ENCODE measurements around the gene TTR.

Gene TTR

DNA sequence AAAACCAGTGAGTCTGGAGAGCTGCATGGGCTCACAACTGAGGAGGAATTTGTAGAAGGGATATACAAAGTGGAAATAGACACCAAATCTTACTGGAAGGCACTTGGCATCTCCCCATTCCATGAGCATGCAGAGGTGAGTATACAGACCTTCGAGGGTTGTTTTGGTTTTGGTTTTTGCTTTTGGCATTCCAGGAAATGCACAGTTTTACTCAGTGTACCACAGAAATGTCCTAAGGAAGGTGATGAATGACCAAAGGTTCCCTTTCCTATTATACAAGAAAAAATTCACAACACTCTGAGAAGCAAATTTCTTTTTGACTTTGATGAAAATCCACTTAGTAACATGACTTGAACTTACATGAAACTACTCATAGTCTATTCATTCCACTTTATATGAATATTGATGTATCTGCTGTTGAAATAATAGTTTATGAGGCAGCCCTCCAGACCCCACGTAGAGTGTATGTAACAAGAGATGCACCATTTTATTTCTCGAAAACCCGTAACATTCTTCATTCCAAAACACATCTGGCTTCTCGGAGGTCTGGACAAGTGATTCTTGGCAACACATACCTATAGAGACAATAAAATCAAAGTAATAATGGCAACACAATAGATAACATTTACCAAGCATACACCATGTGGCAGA lies 3.6 kb downstream of the TTR start:
- Histone ChIP-seq H3K4me1 (ENCODE audit: control insufficient read depth, insufficient read depth, low read length, poor library complexity, severe bottlenecking) (peaks cover 9% of the 10 kb centered on the region), H3K9me3 (ENCODE audit: control insufficient read depth, low read length) (no peaks in the 10 kb centered on the region), H3K27ac (ENCODE audit: low read depth, low read length, severe bottlenecking) (peak overlapping the region; percentile 78), H3K4me3 (ENCODE audit: extremely low read depth, insufficient read depth, low read length, poor library complexity, severe bottlenecking) (no peak overlapping the region), H3K36me3 (ENCODE audit: control insufficient read depth, insufficient read depth, low read length) (no peaks in the 10 kb centered on the region)
- WGBS, 2 experiments (ENCODE audit: insufficient coverage in 2 of 2): 90% methylated on average over 4 of the region's 5 CpGs; no CpG with 5 or more reads in 1 of the 2 experiments

- Histone ChIP-seq H3K36me3 (ENCODE audit: control insufficient read depth, insufficient read depth, low read length) (no peaks in the 10 kb centered on the region), H3K9me3 (ENCODE audit: control insufficient read depth, low read length) (no peaks in the 10 kb centered on the region), H3K27ac (ENCODE audit: low read depth, low read length, severe bottlenecking) (peak overlapping the region; percentile 78), H3K4me3 (ENCODE audit: extremely low read depth, insufficient read depth, low read length, poor library complexity, severe bottlenecking) (no peak overlapping the region), H3K4me1 (ENCODE audit: control insufficient read depth, insufficient read depth, low read length, poor library complexity, severe bottlenecking) (peaks cover 9% of the 10 kb centered on the region)
- 92 to 97% methylated on average over 6 to 9 of the region's 9 CpGs for WGBS, 2 experiments (ENCODE audit: insufficient coverage in 2 of 2)
These were observed 4.6 kb downstream of the TTR start for GRCh38 chr18:31596081-31596872.

GRCh38 chr18:31598021-31598805 lies 6.5 kb downstream of the TTR start:
- Histone ChIP-seq H3K27ac (ENCODE audit: low read depth, low read length, severe bottlenecking) (no peak overlapping the region), H3K4me1 (ENCODE audit: control insufficient read depth, insufficient read depth, low read length, poor library complexity, severe bottlenecking) (peaks cover 9% of the 10 kb centered on the region), H3K4me3 (ENCODE audit: extremely low read depth, insufficient read depth, low read length, poor library complexity, severe bottlenecking) (no peak overlapping the region), H3K9me3 (ENCODE audit: control insufficient read depth, low read length) (no peaks in the 10 kb centered on the region), H3K36me3 (ENCODE audit: control insufficient read depth, insufficient read depth, low read length) (no peaks in the 10 kb centered on the region)
- 93% methylated on average over 10 of the region's 13 CpGs for WGBS, 2 experiments (ENCODE audit: insufficient coverage in 2 of 2)

GRCh38 chr18:31603315-31603714 lies 11.6 kb downstream of the TTR start:
- H3K4me3 ChIP-seq (ENCODE audit: extremely low read depth, insufficient read depth, low read length, poor library complexity, severe bottlenecking): no peak overlapping the region
- no peak overlapping the region for H3K27ac ChIP-seq (ENCODE audit: low read depth, low read length, severe bottlenecking)
- no peaks in the 10 kb centered on the region for H3K9me3 ChIP-seq (ENCODE audit: control insufficient read depth, low read length)
- H3K36me3 ChIP-seq (ENCODE audit: control insufficient read depth, insufficient read depth, low read length): no peaks in the 10 kb centered on the region
- no peaks in the 10 kb centered on the region for H3K4me1 ChIP-seq (ENCODE audit: control insufficient read depth, insufficient read depth, low read length, poor library complexity, severe bottlenecking)

DNA sequence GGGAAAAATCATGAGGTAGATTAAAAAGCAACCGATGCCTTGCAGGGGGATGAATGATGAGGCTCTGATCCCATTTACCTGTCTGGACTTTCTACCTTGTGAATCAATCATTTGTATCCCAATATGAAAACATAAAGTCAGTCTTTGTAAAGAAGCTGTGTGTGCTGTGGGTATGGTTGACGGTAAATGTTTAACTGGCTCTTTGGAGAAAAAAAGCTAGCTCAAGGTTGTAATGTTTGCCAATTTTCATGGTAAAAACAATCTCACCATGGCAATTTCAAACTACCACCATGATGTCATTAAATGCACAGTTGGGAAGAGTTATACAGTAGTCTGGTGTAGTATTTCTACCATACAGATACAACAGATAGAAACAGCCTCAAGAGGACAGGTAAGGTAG lies 14.6 kb downstream of the TTR start:
- H3K9me3 ChIP-seq (ENCODE audit: control insufficient read depth, low read length): no peaks in the 10 kb centered on the region
- no peak overlapping the region for H3K4me3 ChIP-seq (ENCODE audit: extremely low read depth, insufficient read depth, low read length, poor library complexity, severe bottlenecking)
- H3K27ac ChIP-seq (ENCODE audit: low read depth, low read length, severe bottlenecking): no peak overlapping the region
- no peaks in the 10 kb centered on the region for H3K36me3 ChIP-seq (ENCODE audit: control insufficient read depth, insufficient read depth, low read length)
- H3K4me1 ChIP-seq (ENCODE audit: control insufficient read depth, insufficient read depth, low read length, poor library complexity, severe bottlenecking): peaks cover 12% of the 10 kb centered on the region
- WGBS, 2 experiments (ENCODE audit: insufficient coverage in 2 of 2): no CpG with 5 or more reads among the region's 2 CpGs

DNA sequence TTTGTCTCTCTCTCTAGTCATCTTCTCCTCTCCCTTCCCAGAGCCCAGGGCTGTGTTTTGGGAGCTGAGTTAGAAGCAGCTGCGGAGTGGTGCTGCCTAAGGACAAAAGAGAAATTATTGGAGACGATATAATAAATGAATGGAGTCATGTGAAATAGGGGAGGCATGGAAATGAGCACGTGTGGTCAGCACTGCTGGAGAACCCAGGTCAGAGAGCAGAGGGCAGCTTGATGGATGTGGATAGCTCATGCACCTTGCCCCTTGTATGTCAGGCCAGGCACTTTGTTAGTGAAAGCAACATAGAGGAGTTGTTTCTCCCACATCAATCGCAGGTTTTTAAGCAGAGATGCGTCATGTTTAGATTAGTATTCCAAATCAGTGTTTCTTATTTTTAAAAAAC lies 15.7 kb downstream of the TTR start:
- Histone ChIP-seq H3K36me3 (ENCODE audit: control insufficient read depth, insufficient read depth, low read length) (no peaks in the 10 kb centered on the region), H3K4me3 (ENCODE audit: extremely low read depth, insufficient read depth, low read length, poor library complexity, severe bottlenecking) (no peak overlapping the region), H3K4me1 (ENCODE audit: control insufficient read depth, insufficient read depth, low read length, poor library complexity, severe bottlenecking) (peaks cover 12% of the 10 kb centered on the region), H3K27ac (ENCODE audit: low read depth, low read length, severe bottlenecking) (no peak overlapping the region), H3K9me3 (ENCODE audit: control insufficient read depth, low read length) (no peaks in the 10 kb centered on the region)
- WGBS, 2 experiments (ENCODE audit: insufficient coverage in 2 of 2): 77 to 88% methylated on average over 2 of the region's 5 CpGs

DNA sequence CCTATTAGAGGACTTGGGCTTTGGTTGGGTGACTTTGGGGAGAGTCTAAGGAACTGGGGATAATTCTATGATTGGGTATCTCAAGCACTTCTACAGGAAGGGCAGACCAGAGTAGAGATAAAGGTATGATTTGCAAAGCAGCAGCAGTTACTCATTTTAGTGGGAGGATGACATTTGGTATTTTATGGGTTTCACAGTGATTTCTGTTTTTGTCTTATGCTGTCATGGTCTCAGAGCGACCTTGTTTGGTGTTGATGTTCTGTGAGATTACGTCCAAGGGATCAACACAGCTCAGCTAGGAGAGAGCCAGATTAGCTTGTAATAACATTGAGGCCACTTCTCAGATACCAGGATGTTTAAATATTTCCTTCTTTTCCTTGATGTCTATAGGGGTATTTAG lies 18.2 kb downstream of the TTR start:
- Histone ChIP-seq H3K36me3 (ENCODE audit: control insufficient read depth, insufficient read depth, low read length) (no peaks in the 10 kb centered on the region), H3K4me3 (ENCODE audit: extremely low read depth, insufficient read depth, low read length, poor library complexity, severe bottlenecking) (no peak overlapping the region), H3K9me3 (ENCODE audit: control insufficient read depth, low read length) (no peaks in the 10 kb centered on the region), H3K4me1 (ENCODE audit: control insufficient read depth, insufficient read depth, low read length, poor library complexity, severe bottlenecking) (peaks cover 12% of the 10 kb centered on the region), H3K27ac (ENCODE audit: low read depth, low read length, severe bottlenecking) (no peak overlapping the region)
- 100% methylated on average over 2 of the region's 2 CpGs; no CpG with 5 or more reads in 1 of the 2 experiments for WGBS, 2 experiments (ENCODE audit: insufficient coverage in 2 of 2)

GRCh38 chr18:31610286-31611205 lies 18.9 kb downstream of the TTR start:
- WGBS, 2 experiments (ENCODE audit: insufficient coverage in 2 of 2): 46 to 74% methylated on average over 5 to 6 of the region's 8 CpGs
- peaks cover 12% of the 10 kb centered on the region for H3K4me1 ChIP-seq (ENCODE audit: control insufficient read depth, insufficient read depth, low read length, poor library complexity, severe bottlenecking)
- no peak overlapping the region for H3K27ac ChIP-seq (ENCODE audit: low read depth, low read length, severe bottlenecking)
- no peaks in the 10 kb centered on the region for H3K36me3 ChIP-seq (ENCODE audit: control insufficient read depth, insufficient read depth, low read length)
- H3K9me3 ChIP-seq (ENCODE audit: control insufficient read depth, low read length): no peaks in the 10 kb centered on the region
- H3K4me3 ChIP-seq (ENCODE audit: extremely low read depth, insufficient read depth, low read length, poor library complexity, severe bottlenecking): no peak overlapping the region

DNA sequence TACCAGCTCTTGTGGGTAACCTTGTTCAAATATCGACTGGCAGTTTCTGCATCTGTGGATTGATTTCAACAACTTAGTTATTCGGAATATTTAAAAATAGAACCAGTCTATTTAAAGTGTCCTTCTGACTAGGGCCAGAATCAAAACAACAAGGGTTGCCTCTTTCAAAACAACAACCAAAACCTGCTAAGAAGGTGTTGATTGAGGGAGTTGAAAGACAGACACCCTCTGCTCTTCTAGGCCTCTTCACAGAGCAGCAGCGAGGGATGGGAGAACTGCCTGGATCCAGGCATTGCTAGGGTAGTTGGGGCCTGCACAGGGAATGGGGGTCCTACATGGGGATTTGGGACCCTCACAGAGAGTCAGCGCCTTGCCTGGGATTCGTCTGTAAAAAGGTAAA lies 19.8 kb downstream of the TTR start:
- H3K4me3 ChIP-seq (ENCODE audit: extremely low read depth, insufficient read depth, low read length, poor library complexity, severe bottlenecking): no peak overlapping the region
- H3K4me1 ChIP-seq (ENCODE audit: control insufficient read depth, insufficient read depth, low read length, poor library complexity, severe bottlenecking): peaks cover 12% of the 10 kb centered on the region
- WGBS, 2 experiments (ENCODE audit: insufficient coverage in 2 of 2): 93 to 100% methylated on average over 1 to 3 of the region's 5 CpGs
- H3K36me3 ChIP-seq (ENCODE audit: control insufficient read depth, insufficient read depth, low read length): no peaks in the 10 kb centered on the region
- no peak overlapping the region for H3K27ac ChIP-seq (ENCODE audit: low read depth, low read length, severe bottlenecking)
- no peaks in the 10 kb centered on the region for H3K9me3 ChIP-seq (ENCODE audit: control insufficient read depth, low read length)

DNA sequence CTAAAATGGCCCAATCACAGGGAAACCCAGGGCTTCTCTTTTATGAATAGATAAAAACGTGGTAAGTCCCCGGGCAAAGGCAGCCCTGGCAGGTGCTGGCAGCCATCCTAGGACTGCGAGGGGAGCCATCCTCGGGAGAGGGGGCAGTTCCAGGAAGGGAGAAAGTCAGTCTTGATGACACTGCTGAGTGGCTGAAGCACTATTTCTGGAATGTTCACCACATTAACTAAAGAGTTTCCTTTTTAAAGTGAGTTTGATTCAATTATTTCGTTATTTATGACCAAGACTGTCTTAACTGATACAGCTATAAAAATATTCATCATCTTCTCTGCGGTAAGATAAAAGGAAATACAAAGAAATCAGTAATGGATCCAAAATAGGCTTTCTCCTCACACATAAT lies 20.4 kb downstream of the TTR start:
- H3K27ac ChIP-seq (ENCODE audit: low read depth, low read length, severe bottlenecking): no peak overlapping the region
- H3K4me3 ChIP-seq (ENCODE audit: extremely low read depth, insufficient read depth, low read length, poor library complexity, severe bottlenecking): no peak overlapping the region
- H3K36me3 ChIP-seq (ENCODE audit: control insufficient read depth, insufficient read depth, low read length): no peaks in the 10 kb centered on the region
- H3K4me1 ChIP-seq (ENCODE audit: control insufficient read depth, insufficient read depth, low read length, poor library complexity, severe bottlenecking): peaks cover 12% of the 10 kb centered on the region
- H3K9me3 ChIP-seq (ENCODE audit: control insufficient read depth, low read length): no peaks in the 10 kb centered on the region
- WGBS, 2 experiments (ENCODE audit: insufficient coverage in 2 of 2): 85 to 91% methylated on average over 2 to 4 of the region's 6 CpGs
